ENCODE data around the gene ZNF385C.

The ZNF385C gene

GRCh38 chr17:42053731-42054500, 44.4 kb downstream of the ZNF385C start:
- DNase-seq = no peak

GRCh38 chr17:42052346-42052877, 45.9 kb downstream of the ZNF385C start:
- DNase-seq = no peak

GRCh38 chr17:42051645-42052044, 46.6 kb downstream of the ZNF385C start:
- no peak for DNase-seq

GRCh38 chr17:42051013-42051400, 47.3 kb downstream of the ZNF385C start:
- DNase-seq = no peak

GRCh38 chr17:42050393-42051012, 47.8 kb downstream of the ZNF385C start, which contains the start of gene C17orf113:
TSS of gene C17orf113 (minus strand) at chr17:42050601. CDS start at chr17:42043376, 7,225 bp downstream.
- DNase-seq = peak in 42 of 56 donors; percentile 3 to 64 (median 28)

- no peak for DNase-seq
Observed at GRCh38 chr17:42049834-42050392, 48.4 kb downstream of the ZNF385C start.

DNA sequence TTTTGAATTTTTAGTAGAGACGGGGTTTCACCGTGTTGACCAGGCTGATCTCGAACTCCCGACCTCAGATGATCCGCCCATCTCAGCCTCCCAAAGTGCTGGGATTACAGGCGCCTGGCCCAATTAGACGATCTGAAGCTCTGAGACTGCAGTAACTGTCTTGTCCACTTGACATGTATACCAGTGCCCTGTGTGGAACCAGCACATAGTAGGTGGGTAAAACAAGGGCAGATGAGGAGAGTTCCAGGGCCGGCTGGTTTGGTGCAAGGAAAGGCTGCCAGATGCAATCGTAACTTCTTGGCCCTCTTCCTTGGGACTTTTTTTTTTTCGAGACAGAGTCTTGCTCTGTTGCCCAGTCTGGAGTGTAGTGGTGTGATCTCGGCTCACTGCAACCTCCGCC, 50.9 kb downstream of the ZNF385C start:
- no peak for DNase-seq

DNA sequence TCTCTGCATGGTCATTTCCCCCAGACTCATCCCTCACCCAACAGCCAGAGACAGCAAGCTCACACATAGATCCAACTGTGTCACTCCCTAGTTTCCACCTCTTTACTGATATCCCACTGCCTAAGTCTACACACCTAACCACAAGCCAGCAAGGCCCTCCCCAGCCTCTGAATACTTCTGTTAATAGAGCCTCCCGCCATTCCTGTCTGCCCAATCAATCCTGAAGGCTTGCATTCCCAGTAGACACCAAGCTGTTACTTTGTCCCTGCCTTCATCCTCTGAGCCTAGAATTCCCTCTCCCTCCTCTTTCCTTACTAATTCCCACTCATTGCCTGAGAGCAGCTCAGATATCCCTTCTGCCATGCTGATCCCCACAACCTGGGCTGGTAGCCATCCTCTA, 52.6 kb downstream of the ZNF385C start:
- no peak for DNase-seq

- DNase-seq = no peak
Observed at GRCh38 chr17:42042598-42043319, 55.5 kb downstream of the ZNF385C start.

DNA sequence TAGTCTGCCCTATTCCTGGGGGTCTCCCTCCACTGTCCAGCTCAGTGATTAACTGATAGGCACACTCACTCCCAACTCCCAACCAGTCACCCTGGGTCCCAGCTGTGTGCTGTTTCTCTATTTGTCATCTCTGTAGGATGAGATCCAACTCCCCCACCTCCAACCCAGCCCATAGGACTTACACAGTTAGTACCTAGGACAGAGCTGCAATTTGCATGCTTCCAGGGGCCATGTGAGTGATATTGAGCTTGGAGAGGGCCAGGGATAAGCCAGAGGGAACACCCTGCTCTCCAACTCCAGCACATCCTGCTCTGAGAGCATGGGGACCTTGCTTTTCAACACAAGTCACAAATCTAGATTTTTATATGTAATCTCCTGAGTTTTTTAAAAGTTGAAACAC, 56.7 kb downstream of the ZNF385C start:
- no peak for DNase-seq

- no peak for DNase-seq
Observed at GRCh38 chr17:42040818-42041217, 57.5 kb downstream of the ZNF385C start.

DNA sequence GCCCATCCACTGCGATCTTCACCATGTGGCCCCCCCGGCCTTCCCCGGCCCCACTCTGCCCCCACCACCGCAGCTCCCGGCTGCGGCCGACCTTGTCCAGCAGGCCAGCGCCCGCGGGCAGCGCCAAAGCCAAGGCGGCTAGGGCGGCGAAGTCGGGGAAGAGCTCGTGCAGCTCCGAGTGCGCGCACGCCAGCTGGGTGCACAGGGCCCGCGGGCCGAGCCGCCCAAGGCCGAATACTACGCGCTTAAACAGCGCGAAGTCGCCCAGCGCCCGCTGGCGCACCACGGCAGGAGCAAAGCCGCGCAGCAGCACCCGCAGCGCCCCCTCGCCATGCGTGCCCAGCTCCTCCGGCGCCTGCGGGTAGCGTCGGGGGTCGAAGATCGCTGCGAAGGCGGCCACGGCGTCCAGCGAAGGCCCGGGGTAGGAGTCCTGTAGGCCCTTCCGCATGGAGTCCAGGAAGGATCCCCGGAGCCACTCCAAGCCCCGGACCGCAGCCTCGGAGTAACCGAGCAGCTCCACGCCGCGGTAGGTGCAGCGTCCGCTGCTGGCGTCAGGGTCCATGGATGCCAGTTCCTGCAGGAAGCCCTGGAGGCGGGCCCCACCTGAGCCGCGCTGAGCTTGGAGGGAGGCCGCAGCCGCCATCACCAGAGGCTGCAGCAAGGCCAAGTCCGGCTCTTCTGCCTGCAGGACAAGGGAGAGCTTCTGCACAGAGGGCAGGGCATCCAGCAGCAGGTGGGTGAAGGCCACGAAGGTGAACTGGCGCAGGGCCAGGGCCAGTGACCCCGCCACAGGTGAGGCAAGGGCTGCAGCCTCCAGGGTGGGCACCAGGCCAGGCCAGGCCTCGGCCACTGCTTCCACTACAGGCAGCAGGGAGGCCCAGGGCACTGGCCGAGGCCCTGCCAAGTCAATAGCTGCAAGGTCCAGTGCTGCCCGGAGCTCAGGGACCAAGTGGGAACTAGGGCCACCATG, 58.2 kb downstream of the ZNF385C start:
- peak in 1 of 56 donors; percentile 6 for DNase-seq

DNA sequence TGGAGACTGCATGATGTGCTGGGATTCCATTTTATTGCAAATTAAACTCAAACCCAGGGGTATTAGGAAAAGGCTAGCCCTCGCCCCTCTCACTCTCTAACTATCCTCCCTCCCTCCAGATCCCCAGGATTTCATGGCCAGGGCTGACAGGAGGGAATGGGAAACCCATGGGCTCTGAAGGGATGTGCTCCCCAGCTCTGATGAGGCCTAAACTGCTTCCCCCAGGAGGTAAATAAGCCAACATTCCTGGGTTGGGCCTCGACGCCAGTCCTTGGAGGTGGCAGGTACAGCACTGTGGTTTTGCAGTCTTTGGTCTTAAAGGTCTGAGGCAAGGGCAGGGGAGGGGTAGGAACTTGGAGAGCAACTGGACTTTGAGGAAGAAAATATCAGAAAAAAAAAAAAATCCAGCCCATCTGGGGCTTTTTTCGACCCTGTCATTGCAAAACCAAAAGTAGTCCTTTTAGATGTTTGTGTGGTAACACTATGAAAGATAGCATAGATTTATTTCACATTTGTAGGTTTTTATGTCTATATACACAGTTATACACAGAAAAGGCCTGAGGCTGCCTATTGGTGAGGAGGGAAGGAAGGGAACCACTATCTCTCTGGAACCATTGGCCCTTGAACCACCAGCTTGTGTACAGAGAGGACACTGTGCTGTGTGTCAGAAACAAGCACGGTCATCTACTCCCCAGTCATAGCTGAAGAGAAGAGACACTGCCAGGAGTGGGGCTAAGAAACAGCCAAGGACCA, 59.9 kb downstream of the ZNF385C start:
- DNase-seq = no peak

GRCh38 chr17:42034059-42034458, 64.2 kb downstream of the ZNF385C start:
- no peak for DNase-seq

DNA sequence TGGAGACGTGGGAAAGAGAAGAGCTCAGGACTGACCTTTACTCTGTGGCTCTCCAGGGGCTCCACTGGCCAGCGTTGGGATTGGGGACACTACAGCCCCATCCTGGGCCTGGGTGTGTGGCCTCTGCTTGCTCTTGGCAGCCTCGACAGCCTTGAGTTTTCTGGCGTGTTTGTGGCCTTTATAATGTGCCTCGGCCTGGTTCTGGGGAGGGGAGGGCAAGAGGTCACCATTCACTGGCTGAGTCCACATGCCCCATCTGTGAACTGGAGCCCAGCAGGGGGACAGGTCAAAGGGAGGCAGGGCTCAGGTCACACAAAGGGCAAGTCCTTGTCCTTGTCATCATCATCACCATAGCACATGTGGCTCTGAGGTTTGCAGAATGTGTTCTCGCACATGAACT, 66.7 kb downstream of the ZNF385C start:
- DNase-seq = no peak

DNA sequence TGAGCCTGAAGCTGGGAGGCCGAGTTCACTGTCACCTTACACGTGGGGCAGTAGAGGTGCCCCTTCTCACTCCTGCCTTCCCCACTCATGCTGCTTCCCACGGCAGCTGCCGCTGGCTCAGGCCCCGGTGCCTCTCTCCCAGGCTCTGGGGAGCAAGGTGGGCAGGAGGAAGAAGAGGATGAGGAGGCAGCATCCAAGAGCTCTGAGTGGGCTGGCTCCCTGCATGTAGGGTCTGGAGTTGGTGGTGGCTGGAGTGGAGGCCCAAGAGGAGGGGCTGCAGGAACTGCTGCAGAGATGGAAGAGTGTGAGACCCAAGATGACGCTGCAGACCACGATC, 69.5 kb downstream of the ZNF385C start:
- no peak for DNase-seq

DNA sequence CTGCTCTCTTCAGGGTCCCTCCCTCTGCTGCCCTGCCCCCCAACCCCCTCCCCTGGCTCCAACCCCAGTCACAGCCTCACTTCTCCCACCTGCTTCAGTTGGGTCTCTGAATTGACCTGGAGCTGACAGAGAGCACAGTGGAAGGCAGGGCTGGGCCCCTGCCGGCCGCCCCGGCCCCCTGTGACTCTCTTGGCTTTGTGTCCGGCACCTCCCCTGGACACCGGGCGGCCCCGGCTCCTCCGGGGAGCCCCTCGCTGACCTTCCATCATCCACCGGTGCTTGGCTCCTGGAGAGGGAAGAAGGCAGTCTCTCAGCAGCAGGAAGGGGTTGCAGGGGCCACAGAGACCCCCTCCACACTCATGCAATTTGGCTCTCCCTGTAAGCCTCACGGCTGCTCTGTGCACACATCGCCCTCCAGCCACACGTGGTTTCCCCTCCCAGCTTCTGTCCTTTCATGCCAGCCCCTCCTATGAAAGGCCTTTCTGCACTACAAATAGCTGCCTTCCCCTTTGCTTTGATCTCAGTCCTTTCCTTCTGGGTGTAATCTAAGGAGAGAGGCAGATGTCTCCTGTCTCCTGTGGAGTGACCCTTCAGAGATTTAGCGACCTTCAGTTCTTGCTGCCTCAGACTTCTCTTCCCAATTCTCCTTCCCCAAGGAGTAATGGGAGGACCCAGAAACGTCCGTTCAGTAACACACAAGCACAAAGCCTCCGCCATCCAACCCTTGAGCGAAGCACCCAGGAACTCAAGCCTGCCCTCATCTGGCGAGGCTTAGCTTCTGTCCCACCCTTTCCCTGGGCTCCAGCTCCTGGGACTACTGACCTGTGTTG, 70.1 kb downstream of the ZNF385C start:
- DNase-seq = no peak

DNA sequence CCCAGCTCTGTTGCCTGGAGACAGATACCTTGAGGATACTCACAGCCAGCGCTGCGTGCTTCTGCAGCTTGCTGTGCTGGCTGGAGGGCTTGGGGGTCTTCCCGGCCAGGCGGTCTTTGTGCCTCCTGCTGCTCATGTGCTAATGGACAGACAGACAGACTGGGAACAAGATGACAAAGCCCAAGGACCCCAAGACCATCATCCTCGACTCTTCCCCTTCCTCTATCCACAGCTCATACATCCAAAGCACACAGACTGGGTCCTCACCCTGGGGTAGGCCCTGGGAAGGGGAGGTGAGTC, 70.7 kb downstream of the ZNF385C start:
- DNase-seq = no peak
